ENCODE measurements around the gene MYH9.
A peak's percentile ranks its signal among the peaks of the same experiment; 100 is the strongest.

DNA sequence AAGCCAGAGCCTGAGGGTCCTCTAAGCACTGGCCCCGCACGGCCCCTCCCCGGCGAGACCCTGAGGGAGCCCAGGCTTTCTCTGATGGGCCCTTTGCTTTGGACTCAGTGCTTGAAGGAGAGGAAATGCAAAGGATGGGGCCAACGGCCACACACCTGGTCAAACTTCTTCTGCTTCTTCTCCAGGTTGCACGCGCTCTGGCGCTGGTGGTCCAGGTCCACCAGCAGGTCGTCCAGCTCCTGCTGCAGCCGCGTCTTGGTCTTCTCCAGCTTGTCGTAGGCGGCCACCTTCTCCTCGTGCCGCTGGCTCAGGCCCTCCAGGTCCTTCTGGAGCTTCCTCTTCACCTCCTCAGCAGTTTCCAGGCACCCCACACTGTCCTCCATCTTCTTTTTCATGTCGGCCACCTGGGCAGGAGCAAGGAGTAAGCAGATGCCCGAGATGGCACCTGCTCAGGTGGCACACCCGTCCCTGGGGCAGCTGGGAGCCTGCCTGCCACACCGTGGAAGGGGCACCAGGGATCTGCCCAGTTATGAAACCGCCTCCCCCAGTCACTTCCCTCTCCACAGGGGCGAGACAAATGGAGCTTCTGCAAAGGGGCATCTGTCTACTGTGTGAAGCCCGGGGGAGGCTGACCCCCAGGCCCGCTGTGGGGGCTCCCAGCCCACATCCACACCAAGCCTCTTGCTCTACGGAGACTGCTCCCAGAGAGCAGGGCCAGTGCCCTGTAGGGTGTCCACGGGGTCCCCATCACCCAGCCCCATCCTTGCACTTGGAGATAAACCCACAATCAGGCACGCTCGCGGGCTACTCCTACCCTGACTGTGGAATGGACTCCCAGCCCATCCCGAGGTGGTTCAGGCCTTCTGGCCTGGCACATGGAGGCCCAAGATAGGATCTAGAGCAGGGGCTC lies 95.7 kb downstream of the MYH9 start:
- peak in 2 of 3 donors; percentile 54 to 75 for TF ChIP-seq POLR2AphosphoS5 (IDR thresholded peaks at IDR 0.05)
- TF ChIP-seq CTCF (IDR thresholded peaks at IDR 0.05 in 8 of 11, conservative IDR thresholded peaks at IDR 0.05 in 3 of 11): no peak

All from spleen (tissue), 7 donors.